SK-N-MC (cell line): Measurements from ENCODE around the gene PRXL2A.
"Not testable (repeated sequence)": the region's sequence is repeated elsewhere in the genome, so short reads cannot be mapped to it uniquely, and the experiment has no call there.

Experiments used
- DNase-seq: peaks from one replicate; pipeline ENCODE4 v3.0.0-alpha.2; 2011; ENCODE audit warnings: low read depth, low spot score
- H3K27ac ChIP-seq: fragments of 200-600 bp; sonication (generic); 2 replicates; pipeline ENCODE4 v1.5.1; 2016; ENCODE audit warnings: mixed run types
- H3K36me3 ChIP-seq: fragments of 200-600 bp; sonication (generic); 2 replicates; pipeline ENCODE4 v1.6.1; 2017; ENCODE audit warnings: antibody characterized with exemption, low read length, mixed read lengths; ENCODE audit not compliant: insufficient read depth
- H3K4me3 ChIP-seq: fragments of 200-600 bp; sonication (generic); 2 replicates; pipeline ENCODE4 v1.5.1; 2016
- H3K9ac ChIP-seq: fragments of 200-600 bp; sonication (generic); 2 replicates; pipeline ENCODE4 v1.8.0; 2017; ENCODE audit warnings: mixed run types, mixed read lengths; ENCODE audit not compliant: insufficient read length
- H3K9me3 ChIP-seq: fragments of 200-600 bp; sonication (generic); 2 replicates; pipeline ENCODE4 v1.6.1; 2017; ENCODE audit warnings: low read depth, mild to moderate bottlenecking, antibody characterized with exemption, low read length, moderate library complexity, mixed read lengths
- EZH2 ChIP-seq: fragments of 200-600 bp; sonication (generic); IDR thresholded peaks from one replicate; pipeline ENCODE4 v1.6.1; 2017; ENCODE audit warnings: antibody characterized with exemption
- FOXP2 ChIP-seq: optimal IDR thresholded peaks from 2 replicates; pipeline ENCODE3; 2011; ENCODE audit warnings: mild to moderate bottlenecking, moderate library complexity; ENCODE audit not compliant: insufficient read depth; ENCODE audit errors: extremely low read length, control extremely low read depth
- POLR2AphosphoS5 ChIP-seq: IDR thresholded peaks from 2 replicates; pipeline ENCODE4 v1.6.1; 2012; ENCODE audit warnings: mild to moderate bottlenecking, low read depth, low read length, borderline replicate concordance

The PRXL2A gene

GRCh38 chr10:80473096-80473657, 64.8 kb downstream of the PRXL2A start:
- H3K9ac ChIP-seq: no peak overlapping the region
- no peak overlapping the region for H3K27ac ChIP-seq
- no peaks in the 10 kb centered on the region; the same call in 1 of the 2 replicates for H3K36me3 ChIP-seq
- no peak for DNase-seq
- no peak overlapping the region for H3K4me3 ChIP-seq
- TF ChIP-seq FOXP2 (no peak), POLR2AphosphoS5 (no peak), EZH2 (no peak)
- H3K9me3 ChIP-seq: no peaks in the 10 kb centered on the region

GRCh38 chr10:80473692-80474596, 65.6 kb downstream of the PRXL2A start:
- Histone ChIP-seq H3K4me3 (no peak overlapping the region), H3K27ac (no peak overlapping the region), H3K9ac (no peak overlapping the region), H3K9me3 (no peaks in the 10 kb centered on the region), H3K36me3 (no peaks in the 10 kb centered on the region; the same call in 1 of the 2 replicates)
- TF ChIP-seq FOXP2: no peak
- no peak for TF ChIP-seq POLR2AphosphoS5
- no peak for TF ChIP-seq EZH2
- DNase-seq: no peak

GRCh38 chr10:80474597-80474910, 66.2 kb downstream of the PRXL2A start:
- no peak overlapping the region for H3K4me3 ChIP-seq
- H3K27ac ChIP-seq: no peak overlapping the region
- DNase-seq: no peak
- H3K36me3 ChIP-seq: no peaks in the 10 kb centered on the region; the same call in 1 of the 2 replicates
- H3K9me3 ChIP-seq: no peaks in the 10 kb centered on the region
- H3K9ac ChIP-seq: no peak overlapping the region
- TF ChIP-seq POLR2AphosphoS5 (no peak), EZH2 (no peak), FOXP2 (no peak)

- DNase-seq: no peak
- Histone ChIP-seq H3K9ac (no peak overlapping the region), H3K27ac (no peak overlapping the region), H3K9me3 (no peaks in the 10 kb centered on the region), H3K36me3 (no peaks in the 10 kb centered on the region; the same call in 1 of the 2 replicates), H3K4me3 (no peak overlapping the region)
- TF ChIP-seq FOXP2: no peak
- no peak for TF ChIP-seq EZH2
- TF ChIP-seq POLR2AphosphoS5: no peak
These were observed 66.6 kb downstream of the PRXL2A start for GRCh38 chr10:80474941-80475340.

GRCh38 chr10:80475641-80476040, 67.3 kb downstream of the PRXL2A start:
- not testable (repeated sequence) for DNase-seq, H3K9me3 ChIP-seq, H3K27ac ChIP-seq, H3K4me3 ChIP-seq, H3K9ac ChIP-seq, H3K36me3 ChIP-seq

- Histone ChIP-seq H3K9ac (no peak overlapping the region), H3K4me3 (no peak overlapping the region), H3K27ac (no peak overlapping the region), H3K9me3 (no peaks in the 10 kb centered on the region), H3K36me3 (no peaks in the 10 kb centered on the region; the same call in 1 of the 2 replicates)
- DNase-seq: no peak
- no peak for TF ChIP-seq FOXP2
These were observed 68.3 kb downstream of the PRXL2A start for GRCh38 chr10:80476685-80477084.

- Histone ChIP-seq H3K4me3 (no peak overlapping the region), H3K9ac (no peak overlapping the region), H3K36me3 (no peaks in the 10 kb centered on the region; the same call in 1 of the 2 replicates), H3K9me3 (no peaks in the 10 kb centered on the region), H3K27ac (no peak overlapping the region)
- TF ChIP-seq FOXP2: no peak
- TF ChIP-seq EZH2: no peak
- TF ChIP-seq POLR2AphosphoS5: no peak
- DNase-seq: no peak
These were observed 69.5 kb downstream of the PRXL2A start for GRCh38 chr10:80477813-80478212.

GRCh38 chr10:80480373-80480772, 72.0 kb downstream of the PRXL2A start:
- not testable (repeated sequence) for H3K9me3 ChIP-seq, DNase-seq, H3K4me3 ChIP-seq, H3K27ac ChIP-seq, H3K36me3 ChIP-seq, H3K9ac ChIP-seq

- H3K4me3 ChIP-seq: no peak overlapping the region
- no peaks in the 10 kb centered on the region; the same call in 1 of the 2 replicates for H3K36me3 ChIP-seq
- H3K9ac ChIP-seq: no peak overlapping the region
- no peak for DNase-seq
- H3K27ac ChIP-seq: no peak overlapping the region
- no peaks in the 10 kb centered on the region for H3K9me3 ChIP-seq
- no peak for TF ChIP-seq POLR2AphosphoS5
- no peak for TF ChIP-seq FOXP2
These were observed 72.5 kb downstream of the PRXL2A start for GRCh38 chr10:80480852-80481251.
